PC-9 (cell line): ENCODE data around the gene GART.

Source experiments
- CTCF ChIP-seq: fragments of 200-600 bp; sonication (generic); conservative IDR thresholded peaks from 2 replicates; pipeline ENCODE4 v1.6.1; 2017; ENCODE audit warnings: mixed run types, antibody characterized with exemption, mild to moderate bottlenecking, moderate library complexity
- EZH2 ChIP-seq: fragments of 200-600 bp; sonication (generic); IDR thresholded peaks from 2 replicates; pipeline ENCODE4 v1.8.0; 2017; ENCODE audit warnings: antibody characterized with exemption, low read depth

GRCh38 chr21:33587792-33588484 lies 46.0 kb upstream of the GART start:
- no peak for TF ChIP-seq CTCF
- TF ChIP-seq EZH2, result no peak
